Activated CD8-positive, alpha-beta T cell treated with anti-CD3 and anti-CD28 coated beads for 36 hours (primary cell): ENCODE results near the gene MYO1A. TPM values are rescaled to one million over a fixed set of nuclear protein-coding genes. Genes with fewer than 3 reads are reported as not detected.

Experiments
- ATAC-seq: fragments of 200-7000 bp; cut with Tn5 transposase; one replicate; pipeline ENCODE4 v1.10.0; 2021; ENCODE audit warnings: mild to moderate bottlenecking, moderate library complexity
- CTCF ChIA-PET: fragments of 350-600 bp; sonication (Branson Sonifier 250); formaldehyde crosslinking; loops from one replicate; lab custom pipeline; 2021; ENCODE audit warnings: antibody characterized with exemption; lab: Charles Lee
- POLR2A ChIA-PET: fragments of 350-600 bp; sonication (Branson Sonifier 250); formaldehyde crosslinking; loops from one replicate; lab custom pipeline; 2021; ENCODE audit warnings: antibody characterized with exemption; lab: Charles Lee
- DNase-seq: peaks from one replicate; pipeline ENCODE4 v3.0.0-alpha.2; 2020
- H3K27ac Mint-ChIP-seq: one replicate; pipeline ENCODE4 v1.8.0; 2021; ENCODE audit warnings: mild to moderate bottlenecking, mixed read lengths
- H3K27me3 Mint-ChIP-seq: one replicate; pipeline ENCODE4 v1.8.0; 2021; ENCODE audit warnings: mixed read lengths
- H3K36me3 Mint-ChIP-seq: one replicate; pipeline ENCODE4 v1.8.0; 2021; ENCODE audit warnings: low read depth, mixed read lengths
- H3K4me1 Mint-ChIP-seq: one replicate; pipeline ENCODE4 v1.8.0; 2021; ENCODE audit warnings: low read depth, mixed read lengths
- H3K4me3 Mint-ChIP-seq: one replicate; pipeline ENCODE4 v1.8.0; 2021; ENCODE audit warnings: mild to moderate bottlenecking, moderate library complexity, mixed read lengths
- H3K9me3 Mint-ChIP-seq: one replicate; pipeline ENCODE4 v1.8.0; 2021; ENCODE audit warnings: mixed read lengths
- intact Hi-C: fragments of 100-400 bp; cut with micrococcal nuclease; formaldehyde crosslinking; loops from one replicate; pipeline ENCODE4 v1.10.0; 2022
- total RNA-seq, 2 experiments: library from RNA; stranded (reverse); gene quantifications; one replicate each; pipeline ENCODE4 v1.2.3, GENCODE V29; 2021
- TF ChIP-seq, protein P1 (sequence below): fragments of 200-600 bp; IDR thresholded peaks from one replicate; pipeline ENCODE4 v1.8.0; 2022; ENCODE audit warnings: antibody characterized with exemption, mild to moderate bottlenecking

MYO1A gene
- total RNA-seq, 2 experiments from 2014 or later, result 2.1 to 2.6 TPM

DNA sequence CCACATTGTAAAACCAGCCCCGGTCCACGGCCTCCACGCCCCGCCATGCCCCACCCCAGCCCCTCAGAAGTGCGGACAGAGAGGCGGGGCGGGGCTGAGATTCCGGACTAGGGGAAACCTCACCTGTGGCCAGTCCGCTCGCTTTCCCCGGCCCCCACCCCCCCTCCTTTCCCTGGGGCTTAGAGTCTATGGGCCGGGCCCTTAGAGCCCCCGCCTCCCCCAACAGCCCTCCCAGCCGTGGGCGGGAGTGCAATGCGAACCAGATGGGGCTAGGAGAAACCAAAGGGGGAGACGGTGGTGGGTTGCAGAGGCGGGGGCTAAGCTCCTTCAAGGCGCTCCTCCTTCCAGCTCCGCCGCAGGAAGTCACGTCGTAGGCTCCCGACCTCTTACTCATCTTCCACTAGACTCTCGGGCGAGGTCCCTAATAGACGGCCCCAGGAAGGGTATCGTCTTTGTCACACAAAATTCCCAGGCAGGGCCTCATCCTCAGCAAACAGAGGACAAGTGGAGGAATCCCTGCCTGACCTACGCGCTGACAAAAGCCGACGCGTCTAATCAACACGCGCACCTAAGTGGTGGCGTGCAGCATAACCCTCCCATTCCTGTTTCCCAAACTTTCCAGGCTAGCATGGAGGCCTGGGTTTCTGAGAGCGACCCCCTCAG lies 37.9 kb upstream of the MYO1A start:
- peak overlapping the region; percentile 90 for H3K4me3 Mint-ChIP-seq
- DNase-seq (peak; percentile 98), ATAC-seq (peak; percentile 50)
- H3K27me3 Mint-ChIP-seq, result no peaks in the 10 kb centered on the region
- intact Hi-C loops, result loop anchor here (1.0 to 2.0 kb wide), 2 partner anchors 9 to 23 kb away; partner anchors contain the start of gene STAT6
- ChIA-PET POLR2A (interaction anchor here (0.7 to 18.7 kb wide), 8 partner anchors 7 to 76 kb away, joined by 3 to 417 read pairs (median 4); partner anchors contain the start of genes NEMP1 and STAT6), CTCF (interaction anchor here (1.2 to 12.4 kb wide), 5 partner anchors 9 to 126 kb away, joined by 3 to 193 read pairs (median 5); partner anchors contain the start of genes NEMP1 and STAT6)
- TF ChIP-seq, protein P1, sequence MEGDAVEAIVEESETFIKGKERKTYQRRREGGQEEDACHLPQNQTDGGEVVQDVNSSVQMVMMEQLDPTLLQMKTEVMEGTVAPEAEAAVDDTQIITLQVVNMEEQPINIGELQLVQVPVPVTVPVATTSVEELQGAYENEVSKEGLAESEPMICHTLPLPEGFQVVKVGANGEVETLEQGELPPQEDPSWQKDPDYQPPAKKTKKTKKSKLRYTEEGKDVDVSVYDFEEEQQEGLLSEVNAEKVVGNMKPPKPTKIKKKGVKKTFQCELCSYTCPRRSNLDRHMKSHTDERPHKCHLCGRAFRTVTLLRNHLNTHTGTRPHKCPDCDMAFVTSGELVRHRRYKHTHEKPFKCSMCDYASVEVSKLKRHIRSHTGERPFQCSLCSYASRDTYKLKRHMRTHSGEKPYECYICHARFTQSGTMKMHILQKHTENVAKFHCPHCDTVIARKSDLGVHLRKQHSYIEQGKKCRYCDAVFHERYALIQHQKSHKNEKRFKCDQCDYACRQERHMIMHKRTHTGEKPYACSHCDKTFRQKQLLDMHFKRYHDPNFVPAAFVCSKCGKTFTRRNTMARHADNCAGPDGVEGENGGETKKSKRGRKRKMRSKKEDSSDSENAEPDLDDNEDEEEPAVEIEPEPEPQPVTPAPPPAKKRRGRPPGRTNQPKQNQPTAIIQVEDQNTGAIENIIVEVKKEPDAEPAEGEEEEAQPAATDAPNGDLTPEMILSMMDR, result no peak
- H3K36me3 Mint-ChIP-seq, result peaks cover 39% of the 10 kb centered on the region
- peaks cover 50% of the 10 kb centered on the region for H3K4me1 Mint-ChIP-seq
- peak overlapping the region; percentile 97 for H3K27ac Mint-ChIP-seq
- H3K9me3 Mint-ChIP-seq, result no peaks in the 10 kb centered on the region

DNA sequence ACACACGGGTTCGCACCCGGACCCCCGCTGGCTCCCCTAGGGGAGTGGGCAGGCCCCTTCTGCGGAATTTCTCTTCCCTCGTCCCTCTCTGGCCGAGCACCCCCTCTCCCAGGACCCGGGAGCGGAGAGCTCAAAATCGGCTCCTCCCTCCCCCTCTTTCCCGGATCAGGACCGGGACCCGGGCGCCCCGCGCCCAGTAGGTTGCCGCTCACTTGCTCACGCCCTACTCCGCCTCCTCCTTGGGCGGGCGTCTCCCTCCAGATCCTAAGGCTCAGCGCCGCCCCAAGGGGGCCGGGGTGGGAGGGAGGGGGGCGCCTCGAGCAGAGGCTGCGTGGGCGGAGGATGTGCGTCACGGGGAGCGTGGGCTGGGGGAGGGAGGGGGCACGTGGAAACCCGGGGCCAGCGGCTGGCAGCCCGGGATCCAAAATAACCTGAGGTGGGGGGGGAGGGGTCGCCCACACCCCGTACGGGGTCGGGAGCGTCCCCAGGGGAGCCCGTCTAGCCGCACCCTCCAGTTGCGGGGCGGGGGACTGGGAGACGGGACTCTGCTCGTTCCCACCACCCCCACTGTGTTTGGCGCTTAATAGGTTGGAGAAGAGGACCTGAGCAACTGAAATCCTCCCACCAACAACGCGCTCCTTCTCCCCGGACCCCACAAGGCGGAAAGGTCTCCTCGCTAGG lies 37.2 kb upstream of the MYO1A start:
- DNase-seq (peak; percentile 96), ATAC-seq (peak; percentile 48)
- Mint-ChIP-seq H3K9me3 (no peaks in the 10 kb centered on the region), H3K27ac (peak overlapping the region; percentile 97), H3K36me3 (peaks cover 32% of the 10 kb centered on the region), H3K4me1 (peaks cover 43% of the 10 kb centered on the region), H3K4me3 (peak overlapping the region; percentile 90), H3K27me3 (no peaks in the 10 kb centered on the region)
- TF ChIP-seq, protein P1, result no peak
- ChIA-PET POLR2A (interaction anchor here (0.7 to 18.7 kb wide), 7 partner anchors 7 to 451 kb away, joined by 3 to 417 read pairs (median 5); partner anchors contain the start of genes NEMP1 and STAT6), CTCF (interaction anchor here (1.2 to 12.4 kb wide), 5 partner anchors 8 to 127 kb away, joined by 3 to 193 read pairs (median 5); partner anchors contain the start of genes NEMP1 and STAT6)
- intact Hi-C loops, result no loop called here

DNA sequence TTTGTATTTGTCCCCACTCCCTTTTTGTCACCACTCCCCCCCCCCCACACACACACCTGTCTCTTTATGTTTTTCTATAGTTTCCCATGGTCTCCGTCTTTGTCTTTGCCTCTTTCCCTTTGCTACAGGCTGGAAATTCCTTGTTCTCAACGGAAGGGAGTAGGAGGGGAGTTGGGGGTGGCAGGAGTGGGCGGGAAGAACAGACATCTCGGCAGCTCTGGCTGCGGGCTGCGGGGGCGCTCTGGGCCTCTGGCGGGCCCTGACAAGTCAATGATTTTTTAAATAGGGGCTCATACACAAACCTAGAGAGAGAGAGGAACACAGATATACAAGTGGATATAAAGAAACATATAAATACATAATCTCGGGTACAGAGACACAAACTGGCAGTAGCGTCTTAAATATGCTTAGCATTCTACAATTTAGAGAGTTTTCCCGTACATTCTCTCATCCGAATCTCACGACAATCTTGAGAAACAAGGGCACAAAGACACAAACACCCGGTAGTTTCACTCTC lies 36.6 kb upstream of the MYO1A start:
- CTCF ChIA-PET, result interaction anchor here (12.4 kb wide), 1 partner anchor 14 kb away, joined by 193 read pairs; no protein-coding TSS in a partner anchor
- POLR2A ChIA-PET, result interaction anchor here (0.7 to 18.7 kb wide), 6 partner anchors 6 to 450 kb away, joined by 3 to 417 read pairs (median 54); partner anchors contain the start of genes NEMP1 and STAT6
- H3K9me3 Mint-ChIP-seq, result no peaks in the 10 kb centered on the region
- peak overlapping the region; percentile 90 for H3K4me3 Mint-ChIP-seq
- TF ChIP-seq, protein P1, result no peak
- DNase-seq (peak; percentile 73), ATAC-seq (no peak)
- intact Hi-C loops, result no loop called here
- H3K27me3 Mint-ChIP-seq, result no peaks in the 10 kb centered on the region
- H3K36me3 Mint-ChIP-seq, result peaks cover 26% of the 10 kb centered on the region
- H3K4me1 Mint-ChIP-seq, result peaks cover 37% of the 10 kb centered on the region
- H3K27ac Mint-ChIP-seq, result peak overlapping the region; percentile 97

DNA sequence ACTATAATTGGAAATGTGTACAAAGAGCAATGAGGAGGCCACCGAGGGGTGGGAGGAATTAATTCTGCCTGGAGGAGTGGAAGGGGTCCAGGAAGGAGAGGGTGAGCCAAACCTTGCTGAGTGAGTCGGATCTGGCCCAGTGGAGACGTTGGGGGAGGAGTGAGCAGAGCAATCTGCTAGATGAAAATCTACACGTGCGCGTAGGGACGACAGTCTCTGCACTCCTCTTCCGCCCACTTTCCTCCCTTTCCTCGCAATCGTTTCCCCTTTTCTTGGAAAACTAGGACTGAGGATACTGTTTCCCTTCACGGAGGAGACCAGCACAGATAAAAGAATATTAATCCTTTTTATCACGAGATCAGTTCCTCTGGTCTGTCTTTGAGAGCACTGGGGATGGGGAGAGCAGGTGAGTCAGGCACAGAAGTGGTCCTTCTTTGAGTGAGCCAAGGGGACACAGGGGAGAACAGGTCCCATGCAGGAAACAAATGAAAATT lies 36.1 kb upstream of the MYO1A start:
- ATAC-seq (no peak), DNase-seq (peak; percentile 75)
- Mint-ChIP-seq H3K9me3 (no peaks in the 10 kb centered on the region), H3K4me3 (peak overlapping the region; percentile 90), H3K4me1 (peaks cover 32% of the 10 kb centered on the region), H3K36me3 (peaks cover 21% of the 10 kb centered on the region), H3K27ac (peak overlapping the region; percentile 97), H3K27me3 (no peaks in the 10 kb centered on the region)
- intact Hi-C loops, result no loop called here
- ChIA-PET POLR2A (interaction anchor here (1.4 to 18.7 kb wide), 4 partner anchors 6 to 20 kb away, joined by 5 to 417 read pairs (median 130); partner anchors contain the start of genes NEMP1 and STAT6), CTCF (interaction anchor here (12.4 kb wide), 1 partner anchor 14 kb away, joined by 193 read pairs; no protein-coding TSS in a partner anchor)
- TF ChIP-seq, protein P1, result no peak
